Activated CD4-positive, alpha-beta T cell treated with anti-CD3 and anti-CD28 coated beads, Interleukin-2, amount 50 U/mL, for 16 hours (primary cell): ENCODE data around the gene GRPEL1.
A peak's percentile ranks its signal among the peaks of the same experiment; 100 is the strongest.

Experiments
- DNase-seq: peaks from one replicate; pipeline ENCODE4 v3.0.0-alpha.2; 2020

GRPEL1 gene

GRCh38 chr4:7043284-7044136, 24.4 kb downstream of the GRPEL1 start, which contains the start of gene TADA2B:
TSS of gene TADA2B (plus strand) at chr4:7043372. CDS start at chr4:7043580, 208 bp downstream.
- peak; percentile 47 for DNase-seq

DNA sequence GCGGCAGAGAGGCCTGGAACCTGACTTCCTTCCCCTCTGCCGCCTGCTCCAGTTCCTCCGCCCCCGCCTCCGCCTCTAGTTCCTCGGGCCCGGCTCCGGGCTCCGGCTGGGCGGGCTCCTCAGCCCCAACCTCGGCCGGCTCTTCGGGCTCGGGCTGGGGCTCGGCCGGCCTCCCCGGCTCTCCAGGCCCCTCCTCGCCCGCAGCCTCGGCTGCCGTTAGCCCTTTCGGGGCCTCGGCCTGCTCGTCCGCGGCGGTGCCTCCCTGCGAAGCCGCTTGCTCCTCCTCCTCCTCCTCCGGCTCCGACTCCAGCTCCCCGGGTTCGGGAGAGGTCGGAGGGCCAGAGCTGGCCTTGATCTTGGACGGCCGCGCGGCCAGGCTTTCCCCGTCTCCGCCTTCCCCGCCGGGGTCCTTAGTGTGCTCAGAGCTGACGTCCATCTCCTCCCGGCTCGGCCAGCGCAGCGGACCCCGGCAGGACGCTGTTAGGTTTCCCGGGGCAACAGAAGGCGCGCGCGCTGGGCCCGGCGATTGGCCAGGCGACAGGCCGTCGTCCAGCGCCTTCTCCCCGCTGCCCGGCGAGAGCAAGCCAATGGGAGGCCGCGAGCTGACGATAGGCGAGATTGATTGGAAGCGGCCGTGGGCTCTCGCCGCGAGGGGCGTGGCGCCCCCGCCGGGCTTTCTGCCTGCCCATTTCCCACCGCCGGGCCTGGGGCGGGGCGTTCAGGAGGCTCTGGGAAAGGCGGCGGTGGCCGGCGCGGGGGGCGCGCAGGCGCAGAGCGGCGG, 25.2 kb downstream of the GRPEL1 start:
- DNase-seq, result peak; percentile 96

DNA sequence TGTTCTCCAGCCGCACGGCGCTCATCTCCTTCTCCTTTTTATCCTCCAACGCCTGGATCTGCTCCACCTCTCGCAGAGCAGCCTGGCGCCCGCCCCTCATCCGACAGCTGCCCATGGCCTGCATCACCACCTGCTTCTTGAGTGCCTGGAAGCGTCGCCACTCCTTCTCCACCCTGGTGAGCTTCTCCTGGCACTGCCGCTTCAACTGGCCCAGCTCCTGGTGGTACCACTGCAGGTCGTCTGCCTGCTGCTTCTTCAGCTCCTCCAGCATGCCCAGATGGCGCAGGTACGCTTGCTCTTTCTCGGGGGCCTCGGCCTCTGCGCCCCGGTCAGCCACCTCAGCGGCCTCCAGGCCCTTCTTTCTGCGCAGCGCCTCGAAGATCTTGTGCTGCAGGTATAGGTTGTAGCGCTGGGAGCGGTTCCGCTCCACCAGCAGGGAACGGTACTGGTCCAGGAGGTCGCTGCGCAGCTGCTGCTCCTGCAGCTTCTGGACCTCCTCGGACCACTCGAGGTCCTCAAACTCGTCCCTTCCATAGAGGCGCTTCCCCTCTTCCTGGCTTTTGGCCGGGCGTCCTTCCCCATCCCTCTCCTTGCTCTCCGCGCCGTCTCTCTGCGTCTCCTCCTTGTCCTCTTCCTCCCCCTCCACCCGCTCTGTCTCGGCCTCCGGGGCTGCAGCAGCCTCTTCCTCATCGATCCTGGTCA, 25.9 kb downstream of the GRPEL1 start:
- no peak for DNase-seq

DNA sequence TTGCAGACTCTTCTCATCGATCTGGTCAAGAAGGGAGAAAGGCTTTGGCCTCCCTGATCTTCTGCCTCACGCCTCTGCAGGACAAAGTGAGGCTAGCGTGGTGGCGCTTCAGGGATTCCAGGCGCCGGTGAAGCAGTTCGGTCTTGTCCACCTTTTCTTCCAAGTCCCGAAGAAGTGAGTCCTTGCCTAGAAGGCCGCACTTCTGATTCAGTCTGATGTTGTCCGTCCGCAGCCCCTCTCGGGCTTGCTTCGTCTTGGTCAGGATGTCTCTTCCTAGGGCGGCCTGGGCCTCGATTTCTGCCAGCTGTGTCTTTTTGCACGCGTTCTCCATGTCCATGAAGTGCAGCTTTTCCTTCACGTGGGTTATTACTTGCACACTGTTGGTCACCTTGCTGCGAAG, 26.6 kb downstream of the GRPEL1 start:
- DNase-seq, result no peak

GRCh38 chr4:7040765-7041164, 27.1 kb downstream of the GRPEL1 start:
- no peak for DNase-seq

DNA sequence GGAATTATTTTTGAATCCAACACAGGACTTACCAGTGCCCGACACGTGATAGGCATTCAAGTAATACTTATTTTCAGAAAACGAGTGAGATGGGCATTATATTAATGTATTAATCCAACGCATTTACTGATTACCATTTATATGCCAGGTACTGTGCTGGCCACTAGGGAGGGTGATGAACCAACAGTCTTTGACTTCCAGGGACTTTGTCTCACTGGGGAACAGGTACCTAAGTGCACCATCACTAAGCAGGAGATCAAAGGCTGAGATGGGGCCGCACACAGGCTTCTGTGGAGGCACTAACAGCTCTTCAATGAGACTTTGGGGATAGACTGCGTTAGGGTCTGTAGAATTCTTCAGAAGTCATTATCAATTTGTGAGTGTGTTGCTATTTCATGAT, 30.4 kb downstream of the GRPEL1 start:
- DNase-seq, result no peak

DNA sequence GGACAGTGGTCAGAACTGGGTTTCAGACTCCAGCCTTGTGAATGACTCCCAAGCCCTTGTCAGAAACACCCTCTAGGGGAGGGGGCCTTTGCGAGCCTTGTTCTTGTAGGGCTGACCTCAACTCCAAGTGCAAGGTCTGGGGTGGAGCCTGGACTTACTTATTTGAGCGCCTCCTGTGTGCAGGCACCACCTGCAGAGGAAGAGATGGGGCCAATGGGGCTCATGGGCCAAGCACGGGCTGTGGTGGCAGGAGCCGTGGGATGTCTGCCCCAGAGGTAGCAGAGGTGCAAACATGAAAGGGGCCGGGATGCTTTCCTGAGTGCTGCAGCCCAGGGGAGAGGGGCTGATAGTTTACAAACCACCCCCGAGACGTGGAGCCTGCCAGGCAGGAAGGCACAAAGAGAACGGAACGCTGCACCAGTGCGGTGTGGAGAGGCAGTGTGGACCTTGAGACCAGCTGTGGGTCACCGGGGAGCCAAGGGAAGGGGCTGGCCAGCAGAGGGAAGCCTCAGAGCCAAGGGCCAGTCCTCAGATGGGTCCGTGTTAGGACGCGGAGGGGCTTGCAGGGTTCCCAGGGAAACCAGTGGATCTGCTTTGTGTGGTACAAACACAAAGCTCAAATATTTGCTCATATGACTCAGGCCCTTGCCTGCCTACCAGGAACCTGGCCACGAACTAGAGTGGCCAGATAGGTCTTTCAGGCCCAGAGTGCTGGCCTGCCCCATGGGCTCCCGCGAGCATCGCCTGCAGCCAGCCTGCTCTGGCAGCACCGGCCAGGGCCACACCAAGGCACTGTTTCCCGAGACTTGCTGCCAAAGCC, 33.4 kb downstream of the GRPEL1 start:
- DNase-seq, result no peak

DNA sequence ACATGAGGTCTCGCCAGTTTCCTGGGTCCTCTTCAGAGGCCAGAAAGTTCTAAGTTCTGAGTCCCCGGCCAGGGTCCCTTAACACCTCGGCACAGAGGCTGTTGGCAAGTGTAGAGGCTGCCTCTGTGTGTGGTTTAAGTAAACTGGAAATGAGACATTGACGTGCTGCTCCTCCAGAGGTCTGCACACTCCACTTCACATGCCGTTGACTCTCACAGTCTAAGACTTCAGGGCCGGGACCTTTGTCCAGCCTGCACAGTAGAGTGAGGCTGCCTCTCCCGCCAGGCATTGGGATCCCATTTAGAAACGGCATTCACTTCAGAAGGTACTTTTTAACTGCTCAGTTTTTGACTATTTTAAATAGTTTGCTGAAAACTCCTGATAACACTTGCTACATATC, 35.3 kb downstream of the GRPEL1 start:
- no peak for DNase-seq

GRCh38 chr4:7031558-7032449, 36.1 kb downstream of the GRPEL1 start:
- no peak for DNase-seq

GRCh38 chr4:7030856-7031255, 37.0 kb downstream of the GRPEL1 start:
- DNase-seq, result no peak

- DNase-seq, result no peak
These were observed 37.9 kb downstream of the GRPEL1 start for GRCh38 chr4:7029921-7030320.

DNA sequence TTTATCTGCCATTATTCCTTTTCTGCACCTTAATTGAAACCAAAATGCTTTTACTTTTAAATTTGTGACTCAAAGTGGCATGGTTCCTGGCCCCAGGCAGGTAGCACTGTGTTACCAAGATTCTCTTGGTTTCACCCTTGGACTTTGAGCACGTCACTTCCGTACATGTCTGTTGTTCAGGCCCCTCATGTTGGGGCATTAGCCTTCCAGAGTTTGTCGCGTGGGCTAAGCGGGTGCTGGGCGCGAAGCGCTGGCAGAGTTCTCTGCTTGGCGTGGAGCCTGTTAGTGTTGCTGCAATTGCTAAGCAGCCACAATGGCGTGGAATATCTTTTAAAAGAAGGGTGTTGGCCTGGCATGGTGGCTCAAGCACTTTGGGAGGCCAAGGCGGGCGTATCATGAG, 38.7 kb downstream of the GRPEL1 start:
- DNase-seq, result no peak

DNA sequence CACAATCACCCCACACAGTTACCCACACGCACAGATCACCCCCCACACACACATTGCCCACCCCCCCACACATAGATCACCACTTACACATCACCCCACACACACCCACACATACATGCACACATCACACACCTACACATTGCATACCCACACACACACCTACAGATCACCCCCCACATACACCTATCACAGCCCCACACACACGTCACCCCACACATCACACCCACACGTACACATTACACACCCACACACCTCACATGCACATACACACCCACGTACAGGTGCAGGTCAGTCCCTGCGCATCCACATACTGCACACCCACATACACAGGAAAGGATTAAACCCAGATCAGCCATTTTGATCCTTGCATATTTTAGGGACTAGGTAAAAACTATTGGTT, 40.0 kb downstream of the GRPEL1 start:
- no peak for DNase-seq

DNA sequence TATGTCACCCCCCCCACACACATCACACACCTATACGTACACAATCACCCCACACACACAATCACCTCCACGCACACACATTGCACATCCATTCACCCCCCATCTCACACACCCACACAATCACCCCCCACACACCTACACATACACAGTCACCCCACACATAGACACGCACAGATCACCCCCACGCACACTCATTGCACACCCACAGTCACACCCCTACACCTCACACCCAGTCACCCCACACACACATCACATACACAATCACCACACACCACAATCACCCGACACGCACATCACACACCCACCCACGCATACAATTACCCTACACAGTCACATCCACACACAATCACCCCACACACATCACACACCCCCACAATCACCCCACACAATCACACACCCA, 40.6 kb downstream of the GRPEL1 start:
- DNase-seq, result no peak

DNA sequence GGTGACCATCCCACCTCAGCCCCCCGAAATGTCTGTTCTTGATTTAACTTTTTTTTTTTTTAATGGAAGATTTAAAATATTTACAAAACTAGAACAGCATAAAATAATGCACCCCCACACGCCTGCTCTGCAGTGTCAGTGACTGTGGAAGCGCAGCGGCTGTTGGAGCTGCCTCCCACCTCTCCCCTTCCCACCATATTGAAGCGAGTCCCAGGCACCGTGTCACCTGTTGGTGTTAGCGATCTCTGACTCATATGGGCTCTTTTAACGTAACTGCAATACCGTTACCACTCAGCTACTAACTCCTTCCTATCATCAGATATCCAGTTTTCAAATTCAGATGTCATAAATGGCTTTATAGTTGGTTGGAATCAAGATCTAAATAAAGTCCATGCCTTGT, 41.8 kb downstream of the GRPEL1 start:
- no peak for DNase-seq

- no peak for DNase-seq
These were observed 42.7 kb downstream of the GRPEL1 start for GRCh38 chr4:7025040-7025602.

- no peak for DNase-seq
These were observed 43.5 kb downstream of the GRPEL1 start for GRCh38 chr4:7024336-7024890.

- no peak for DNase-seq
These were observed 44.0 kb downstream of the GRPEL1 start for GRCh38 chr4:7023901-7024300.

DNA sequence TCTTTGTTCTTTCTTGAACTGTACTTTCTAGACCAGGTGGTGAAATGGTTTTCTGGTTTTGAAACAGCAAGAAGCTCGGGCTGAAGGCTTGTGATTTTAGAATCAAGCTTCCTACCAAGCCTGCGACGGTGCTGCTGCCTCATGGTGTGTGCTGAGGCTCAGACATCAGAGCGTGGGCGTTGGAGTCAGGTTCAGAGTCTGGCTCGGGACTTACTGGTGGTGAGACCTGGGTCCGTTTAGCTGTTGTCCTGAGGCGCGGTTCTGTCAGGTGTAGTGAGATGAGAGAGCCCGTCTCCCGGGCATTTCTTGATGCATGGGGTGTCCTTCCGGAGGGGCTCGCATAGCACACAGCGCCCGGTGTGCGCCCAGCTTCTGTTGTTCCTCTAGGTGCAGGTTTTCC, 44.4 kb downstream of the GRPEL1 start:
- DNase-seq, result no peak

DNA sequence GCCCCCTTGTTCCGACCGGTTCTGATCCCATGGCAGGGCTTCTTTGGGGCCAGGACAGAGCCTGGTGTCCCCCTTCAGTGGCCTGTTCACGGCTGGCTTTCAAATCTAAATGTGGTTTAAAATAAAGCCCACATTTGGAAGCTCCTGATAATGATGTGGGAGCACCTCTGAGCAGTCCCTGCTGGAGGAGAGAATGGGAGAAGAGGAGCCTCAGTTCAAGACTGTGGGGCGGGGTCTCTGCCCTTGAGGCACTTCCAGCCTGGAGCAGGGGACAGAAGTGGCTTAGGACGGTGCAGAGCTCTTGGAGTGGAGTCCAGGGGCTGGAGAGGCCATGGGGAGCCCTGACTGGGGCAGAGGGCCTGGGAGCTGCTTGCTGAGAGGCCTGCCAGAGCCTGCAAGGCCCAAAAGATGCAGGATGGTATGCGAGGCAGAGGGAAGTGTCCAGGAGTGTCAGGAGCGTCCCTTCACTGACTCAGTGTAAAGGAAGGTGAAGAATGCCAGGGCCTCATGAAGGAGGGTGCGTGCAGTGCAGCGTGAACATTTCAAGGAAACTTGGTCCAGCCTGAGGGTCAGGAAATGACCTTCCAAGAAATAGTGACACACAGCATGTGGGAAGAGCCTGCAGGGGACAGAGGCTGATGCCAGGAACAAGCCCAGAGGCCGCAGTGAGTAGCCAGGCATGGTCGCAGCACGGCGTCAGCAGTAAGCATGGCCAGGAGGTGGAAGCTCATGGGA, 45.8 kb downstream of the GRPEL1 start:
- DNase-seq, result no peak
